Natural killer cell (primary cell): ENCODE measurements around the gene HOXA1. TPM values are rescaled to one million over a fixed set of nuclear protein-coding genes. Genes with fewer than 3 reads are reported as not detected.

Experiments used
- ATAC-seq, 3 donors: fragments of 150-1000 bp in 2 of 3; fragments of 200-7000 bp in 1 of 3; cut with Tn5 transposase; 1 replicate in 1 of 3; 2 replicates in 2 of 3; pipeline ENCODE4 v1.10.0; 2021; ENCODE audit warnings: mild to moderate bottlenecking in 2 of 3, moderate library complexity in 2 of 3
- DNase-seq, 2 donors: peaks; one replicate each; pipeline versions ENCODE4 v3.0.0 to v3.0.0-alpha.2; 2013 to 2021; ENCODE audit warnings: mixed read lengths in 1 of 2
- H3K27ac ChIP-seq: one replicate; pipeline ENCODE4 v1.5.1; 2013; ENCODE audit warnings: mild to moderate bottlenecking, low read length
- H3K27me3 ChIP-seq: one replicate; pipeline ENCODE4 v1.6.1; 2013; ENCODE audit warnings: low read length; ENCODE audit not compliant: control insufficient read depth, insufficient read depth
- H3K36me3 ChIP-seq: one replicate; pipeline ENCODE4 v1.6.1; 2013; ENCODE audit warnings: low read length; ENCODE audit not compliant: control insufficient read depth, insufficient read depth
- H3K4me1 ChIP-seq: one replicate; pipeline ENCODE4 v1.6.1; 2013; ENCODE audit warnings: low read length; ENCODE audit not compliant: control insufficient read depth, insufficient read depth
- H3K4me3 ChIP-seq: one replicate; pipeline ENCODE4 v1.5.1; 2013; ENCODE audit warnings: low read length
- H3K9me3 ChIP-seq: one replicate; pipeline ENCODE4 v1.6.1; 2013; ENCODE audit warnings: low read length; ENCODE audit not compliant: control insufficient read depth, insufficient read depth
- H3K27ac Mint-ChIP-seq, 2 donors: one replicate each; pipeline ENCODE4 v1.8.0; 2022; ENCODE audit warnings: mild to moderate bottlenecking in 2 of 2, mixed read lengths in 2 of 2, moderate library complexity in 1 of 2
- H3K27me3 Mint-ChIP-seq, 2 donors: one replicate each; pipeline ENCODE4 v1.8.0; 2022; ENCODE audit warnings: low read depth in 2 of 2, mixed read lengths in 2 of 2
- H3K36me3 Mint-ChIP-seq: one replicate; pipeline ENCODE4 v1.8.0; 2022; ENCODE audit warnings: mixed read lengths
- H3K4me1 Mint-ChIP-seq, 2 donors: one replicate each; pipeline ENCODE4 v1.8.0; 2022; ENCODE audit warnings: mixed read lengths in 2 of 2
- H3K4me3 Mint-ChIP-seq: one replicate; pipeline ENCODE4 v1.8.0; 2022; ENCODE audit warnings: mild to moderate bottlenecking, moderate library complexity, mixed read lengths
- H3K9me3 Mint-ChIP-seq, 2 donors: one replicate each; pipeline ENCODE4 v1.8.0; 2022; ENCODE audit warnings: mixed read lengths in 2 of 2
- WGBS: methylation state at CpG from one replicate; pipeline ENCODE4 v1.1.7; 2013; ENCODE audit warnings: missing lambda C conversion rate; ENCODE audit not compliant: insufficient coverage; 5-methylcytosine and 5-hydroxymethylcytosine counted together
- intact Hi-C: fragments of 100-400 bp; cut with micrococcal nuclease; formaldehyde crosslinking; loops from one replicate; pipeline ENCODE4 v1.14.2; 2022
- total RNA-seq, 4 donors: library from RNA; stranded (reverse); fragments of 120-200 nt in 1 of 4; gene quantifications; one replicate each; pipeline versions ENCODE4 v1.2.3 to v1.2.4, GENCODE V29; 2013 to 2022
- TF ChIP-seq, protein P1 (sequence below): fragments of 200-600 bp; IDR thresholded peaks from one replicate; pipeline ENCODE4 v1.8.0; 2022; ENCODE audit warnings: antibody characterized with exemption

HOXA1 gene
- total RNA-seq, 3 donors from 2014 or later (not counting 1 experiment from before 2014, with no cell fraction given) = 0.64 to 1.3 (median 1.1) TPM

- Mint-ChIP-seq H3K9me3 (no peaks in the 10 kb centered on the region), H3K4me1 (no peaks in the 10 kb centered on the region), H3K4me3 (no peak overlapping the region), H3K27ac (no peak overlapping the region), H3K27me3 (peaks cover 15 to 28% of the 10 kb centered on the region in 2 donors), H3K36me3 (no peaks in the 10 kb centered on the region)
- DNase-seq (no peak), ATAC-seq (no peak)
- intact Hi-C loops = no loop called here
- TF ChIP-seq, protein P1, sequence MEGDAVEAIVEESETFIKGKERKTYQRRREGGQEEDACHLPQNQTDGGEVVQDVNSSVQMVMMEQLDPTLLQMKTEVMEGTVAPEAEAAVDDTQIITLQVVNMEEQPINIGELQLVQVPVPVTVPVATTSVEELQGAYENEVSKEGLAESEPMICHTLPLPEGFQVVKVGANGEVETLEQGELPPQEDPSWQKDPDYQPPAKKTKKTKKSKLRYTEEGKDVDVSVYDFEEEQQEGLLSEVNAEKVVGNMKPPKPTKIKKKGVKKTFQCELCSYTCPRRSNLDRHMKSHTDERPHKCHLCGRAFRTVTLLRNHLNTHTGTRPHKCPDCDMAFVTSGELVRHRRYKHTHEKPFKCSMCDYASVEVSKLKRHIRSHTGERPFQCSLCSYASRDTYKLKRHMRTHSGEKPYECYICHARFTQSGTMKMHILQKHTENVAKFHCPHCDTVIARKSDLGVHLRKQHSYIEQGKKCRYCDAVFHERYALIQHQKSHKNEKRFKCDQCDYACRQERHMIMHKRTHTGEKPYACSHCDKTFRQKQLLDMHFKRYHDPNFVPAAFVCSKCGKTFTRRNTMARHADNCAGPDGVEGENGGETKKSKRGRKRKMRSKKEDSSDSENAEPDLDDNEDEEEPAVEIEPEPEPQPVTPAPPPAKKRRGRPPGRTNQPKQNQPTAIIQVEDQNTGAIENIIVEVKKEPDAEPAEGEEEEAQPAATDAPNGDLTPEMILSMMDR = no peak
- 87% methylated on average over 7 of the region's 8 CpGs for WGBS
- H3K27ac ChIP-seq = no peak overlapping the region
- no peak overlapping the region for H3K4me3 ChIP-seq
- H3K27me3 ChIP-seq = no peaks in the 10 kb centered on the region
- no peaks in the 10 kb centered on the region for H3K4me1 ChIP-seq
- no peaks in the 10 kb centered on the region for H3K36me3 ChIP-seq
- no peaks in the 10 kb centered on the region for H3K9me3 ChIP-seq
Measured at GRCh38 chr7:27124902-27125689, 29.3 kb upstream of the HOXA1 start.

- peaks cover 15 to 28% of the 10 kb centered on the region in 2 donors for H3K27me3 Mint-ChIP-seq
- Histone ChIP-seq H3K36me3 (no peaks in the 10 kb centered on the region), H3K27ac (no peak overlapping the region), H3K27me3 (no peaks in the 10 kb centered on the region), H3K4me1 (no peaks in the 10 kb centered on the region), H3K4me3 (no peak overlapping the region), H3K9me3 (no peaks in the 10 kb centered on the region)
- H3K36me3 Mint-ChIP-seq = no peaks in the 10 kb centered on the region
- 95% methylated on average over 43 of the region's 43 CpGs for WGBS
- no peaks in the 10 kb centered on the region for H3K4me1 Mint-ChIP-seq
- H3K4me3 Mint-ChIP-seq = no peak overlapping the region
- no peaks in the 10 kb centered on the region for H3K9me3 Mint-ChIP-seq
- intact Hi-C loops = no loop called here
- ATAC-seq = no peak
- DNase-seq = no peak
- TF ChIP-seq, protein P1 = no peak
- no peak overlapping the region for H3K27ac Mint-ChIP-seq
Measured at GRCh38 chr7:27124096-27124901, 28.5 kb upstream of the HOXA1 start.

DNA sequence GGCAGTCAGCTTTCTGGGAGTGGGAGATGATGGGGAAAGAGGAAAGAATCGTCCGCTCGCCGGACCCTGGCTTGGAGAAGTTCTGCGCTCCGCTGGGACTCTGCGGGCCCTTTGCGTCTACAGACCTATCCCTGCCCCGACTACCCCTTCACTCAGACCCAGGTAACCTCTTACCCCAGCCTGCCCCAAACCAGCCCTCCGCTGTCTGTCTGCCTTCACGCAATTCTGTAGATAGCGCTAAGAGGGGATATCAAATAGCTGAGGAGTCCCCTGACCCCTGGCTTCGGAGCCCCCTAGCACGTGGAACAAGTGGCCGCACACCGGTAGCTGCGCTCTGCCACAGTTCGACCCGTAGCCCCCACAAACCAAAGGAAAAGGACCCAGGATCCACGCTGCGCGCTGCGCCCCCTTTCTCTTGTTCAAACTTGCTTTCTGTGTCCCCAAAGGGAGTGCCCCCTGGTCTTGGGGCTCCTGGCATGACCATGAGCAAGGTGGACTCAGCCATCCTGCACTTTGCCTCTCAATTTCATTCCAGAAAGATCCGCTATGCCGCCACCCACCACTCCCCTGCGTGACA, 27.8 kb upstream of the HOXA1 start:
- no peaks in the 10 kb centered on the region for H3K4me1 Mint-ChIP-seq
- H3K9me3 ChIP-seq = no peaks in the 10 kb centered on the region
- TF ChIP-seq, protein P1 = no peak
- WGBS = 97% methylated on average over 18 of the region's 26 CpGs
- no peaks in the 10 kb centered on the region for H3K36me3 Mint-ChIP-seq
- ATAC-seq = no peak
- H3K27me3 ChIP-seq = no peaks in the 10 kb centered on the region
- no peak overlapping the region for H3K27ac Mint-ChIP-seq
- no peak overlapping the region for H3K27ac ChIP-seq
- H3K9me3 Mint-ChIP-seq = no peaks in the 10 kb centered on the region
- DNase-seq = no peak
- H3K36me3 ChIP-seq = no peaks in the 10 kb centered on the region
- H3K4me3 Mint-ChIP-seq = no peak overlapping the region
- H3K4me3 ChIP-seq = no peak overlapping the region
- H3K27me3 Mint-ChIP-seq = peaks cover 11 to 28% of the 10 kb centered on the region in 2 donors
- intact Hi-C loops = no loop called here
- no peaks in the 10 kb centered on the region for H3K4me1 ChIP-seq
